GM19035 (cell line): ENCODE measurements around the gene SRMS.

ENCODE experiments used
- ATAC-seq: cut with Tn5 transposase; IDR thresholded peaks from one replicate; pipeline ENCODE4 v1.9.1; 2021; ENCODE audit not compliant: unreplicated experiment

The SRMS gene

DNA sequence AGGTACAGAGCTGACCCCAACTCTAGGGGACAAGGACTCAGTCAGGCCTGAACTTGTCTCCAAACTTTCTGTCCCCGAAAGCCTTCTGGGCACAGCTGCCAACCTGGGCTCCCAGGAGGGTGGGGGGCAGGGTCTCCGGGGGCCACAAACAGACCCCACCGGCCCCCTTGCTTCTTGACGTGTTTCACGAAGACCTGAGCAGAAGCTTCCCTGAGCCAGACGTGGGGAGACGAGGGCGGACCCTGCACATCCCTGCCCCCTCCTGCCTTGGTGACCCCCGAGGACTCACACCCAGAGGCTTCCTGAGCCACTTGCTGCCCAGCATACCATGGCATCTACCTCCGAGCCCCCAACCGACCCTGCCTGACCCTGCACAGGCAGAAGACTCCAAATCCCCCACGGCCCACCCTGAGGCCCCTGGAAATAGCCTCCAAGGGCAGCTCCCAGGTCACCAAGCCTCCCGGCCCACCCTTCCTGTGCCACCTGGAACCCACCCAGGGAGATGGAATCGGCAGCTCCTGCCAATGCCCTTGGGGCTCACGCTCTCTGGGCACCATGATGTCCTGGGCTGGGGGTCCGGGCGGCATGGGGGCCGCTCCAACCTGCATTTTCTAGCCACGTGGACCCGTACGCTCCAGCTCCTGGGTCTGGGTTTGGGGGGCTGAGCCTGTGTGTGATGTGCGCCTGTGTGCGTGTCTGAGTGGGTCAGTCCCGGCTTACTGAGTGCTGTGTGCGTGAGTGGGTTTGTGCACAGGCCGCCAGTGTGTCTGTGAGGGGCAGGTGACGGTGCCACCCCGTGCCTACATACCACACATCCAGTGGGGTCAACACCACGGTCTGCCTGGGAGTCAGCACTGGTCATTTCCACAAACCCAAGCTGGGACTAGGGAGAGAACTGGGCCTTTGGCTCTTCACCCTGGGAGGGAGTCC lies 7.8 kb downstream of the SRMS start:
- ATAC-seq, result no peak

DNA sequence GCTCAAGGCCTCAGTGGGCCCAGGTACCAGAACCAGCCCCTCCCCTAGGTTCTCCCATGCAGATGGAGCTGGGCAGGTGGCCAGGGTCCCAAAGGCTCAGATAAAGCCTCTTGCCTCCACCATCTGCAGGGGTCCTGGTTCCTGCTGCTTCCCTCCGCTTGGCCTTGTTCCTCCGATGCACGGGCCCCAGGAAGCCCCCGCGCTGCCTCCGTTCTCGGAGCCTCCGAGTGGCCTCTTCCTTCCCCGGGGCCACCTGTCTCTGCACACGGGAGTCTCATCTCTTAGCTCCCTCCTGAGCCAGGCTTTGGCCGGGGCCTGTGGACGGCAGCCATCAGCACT lies 8.5 kb downstream of the SRMS start:
- no peak for ATAC-seq

DNA sequence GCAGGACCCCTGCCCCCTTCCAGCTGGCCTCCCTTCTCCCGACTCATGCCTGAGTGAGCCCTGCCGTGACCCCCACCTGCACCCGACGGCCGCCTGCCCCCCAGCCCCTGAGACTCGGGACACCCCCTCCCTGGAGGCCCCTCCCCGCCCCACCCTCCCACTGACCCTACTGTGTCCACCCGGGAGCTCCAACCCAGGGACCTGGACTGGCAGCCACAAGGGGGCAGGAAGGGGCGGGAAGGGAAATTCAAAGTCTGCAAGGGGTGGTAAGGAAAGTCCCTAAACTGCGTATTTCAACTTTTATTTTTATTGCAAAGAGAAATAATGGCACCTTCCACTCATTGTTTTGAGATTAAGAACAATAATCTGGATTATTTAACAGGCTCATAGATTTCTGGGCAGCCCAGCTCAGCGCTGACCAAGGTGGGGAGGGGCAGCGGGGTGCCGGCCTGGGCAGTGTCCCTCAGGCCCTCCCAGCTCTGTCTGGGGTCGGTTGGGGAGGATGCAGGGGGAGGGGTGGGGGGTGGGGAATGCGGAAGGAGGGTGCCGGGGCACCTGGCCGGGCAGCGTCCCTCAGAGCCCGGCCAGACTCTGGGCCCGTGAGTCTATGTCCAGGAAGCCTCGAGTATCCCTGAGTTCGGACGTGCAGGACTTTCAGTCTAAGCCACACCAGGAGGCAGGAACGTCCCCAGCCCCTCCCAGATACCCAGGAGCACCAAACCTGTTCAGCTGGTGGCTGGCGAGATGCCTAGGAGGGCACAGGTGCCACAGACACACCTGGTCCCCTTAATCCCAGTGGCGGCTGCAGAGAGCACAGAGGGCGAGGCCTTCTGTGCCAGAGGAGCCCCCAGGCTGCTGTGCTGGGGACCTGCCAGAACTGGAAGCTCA lies 9.1 kb downstream of the SRMS start:
- ATAC-seq, result no peak

DNA sequence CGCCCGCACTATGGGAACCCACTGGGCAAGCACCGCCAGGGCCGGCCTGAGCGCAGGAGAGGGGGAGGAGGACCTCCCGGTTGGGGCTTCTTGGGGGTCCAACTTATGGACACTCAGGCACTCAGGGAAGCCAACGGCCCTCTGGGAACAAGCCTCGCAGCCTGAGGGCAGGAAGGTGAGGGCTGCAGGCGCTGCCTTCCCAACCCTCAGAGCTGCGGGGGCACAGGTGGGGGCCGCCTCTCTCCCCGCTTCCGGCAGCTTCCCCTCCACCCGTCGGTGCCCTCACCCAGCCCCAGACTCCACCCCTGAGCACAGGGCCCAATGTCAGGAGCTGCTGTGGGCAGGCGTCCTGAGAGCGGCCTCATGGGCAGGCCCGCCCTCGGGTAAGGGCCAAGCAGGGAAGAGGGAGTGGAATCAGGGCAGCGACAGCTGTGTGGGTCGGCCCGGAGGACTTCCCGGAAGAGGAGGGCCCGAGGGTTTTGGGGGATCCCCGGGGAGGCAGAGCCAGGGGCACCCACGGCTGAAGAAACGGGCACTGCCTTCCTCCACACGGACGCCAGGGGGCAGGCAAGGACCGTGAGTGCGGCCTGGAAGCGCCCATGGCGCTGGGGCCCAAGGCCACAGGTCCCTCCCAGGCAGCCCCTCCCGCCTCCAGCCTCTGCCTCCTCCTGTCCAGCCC lies 9.9 kb downstream of the SRMS start:
- ATAC-seq, result peak; percentile 83

DNA sequence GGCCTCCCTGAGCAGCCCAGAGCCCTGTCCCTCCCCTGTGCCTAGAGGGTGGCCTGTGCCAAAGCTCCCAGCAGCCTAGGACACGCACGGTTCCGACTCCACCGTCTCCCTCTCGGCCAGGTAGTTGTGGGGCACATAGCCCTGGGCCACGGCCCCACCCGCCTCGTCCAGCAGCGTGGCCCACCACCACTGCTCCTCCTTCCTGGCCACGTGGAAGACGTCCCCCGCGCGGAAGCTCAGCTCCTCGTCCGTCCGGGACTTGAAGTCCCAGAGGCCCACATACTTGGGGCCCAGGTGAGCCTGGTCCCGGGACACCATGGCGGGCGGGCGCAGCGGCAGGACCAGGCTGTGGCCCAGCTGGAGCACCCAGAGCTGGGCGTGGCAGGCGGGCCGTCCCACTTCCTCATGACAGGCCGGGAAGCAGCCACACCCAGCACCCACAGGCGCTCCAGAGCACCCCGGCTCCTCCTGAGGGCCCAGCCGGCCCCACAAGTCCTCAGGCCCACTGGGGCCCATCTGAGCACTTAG lies 10.5 kb downstream of the SRMS start, which contains the start of gene PTK6:
Gene PTK6, minus strand, starts transcription at position 380 of the 528 bp plus-strand sequence. Its CDS starts 62 bp downstream, at position 318.
- ATAC-seq, result no peak

DNA sequence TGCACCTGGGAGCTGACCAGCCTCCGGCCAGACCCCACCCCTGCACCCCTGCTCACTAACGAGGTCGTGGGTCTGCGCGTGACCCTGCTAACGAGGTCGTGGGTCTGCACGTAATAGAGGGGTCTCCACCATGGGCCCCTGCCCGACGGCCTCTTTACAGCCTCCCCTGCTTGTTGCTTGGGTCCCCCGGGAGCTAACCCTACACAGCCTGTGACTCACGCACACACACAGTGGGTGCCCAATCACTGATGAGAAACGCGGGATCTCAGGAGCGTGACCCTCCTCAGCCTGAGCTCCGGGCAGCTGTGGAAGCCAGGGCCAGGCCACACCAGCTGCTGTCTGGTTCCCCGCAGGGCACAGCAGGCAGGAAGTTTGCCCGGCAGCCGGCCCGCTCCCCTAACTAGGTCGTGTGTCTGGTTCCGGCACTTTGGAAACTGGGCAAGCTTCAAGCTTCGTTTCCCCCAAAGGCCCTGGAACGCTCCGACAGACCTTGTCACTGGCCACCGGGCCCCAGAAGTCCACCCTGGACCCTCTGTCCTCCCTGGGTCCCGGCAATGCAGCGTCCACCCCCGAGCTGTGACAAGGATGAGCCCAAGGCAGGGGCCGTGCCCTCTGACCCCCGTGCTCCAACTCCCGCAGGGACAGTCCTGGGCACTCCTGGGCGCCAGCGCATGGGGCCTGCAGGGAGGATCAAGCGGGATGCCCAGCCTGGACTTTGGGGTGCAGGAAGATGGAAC lies 11.1 kb downstream of the SRMS start:
- no peak for ATAC-seq

DNA sequence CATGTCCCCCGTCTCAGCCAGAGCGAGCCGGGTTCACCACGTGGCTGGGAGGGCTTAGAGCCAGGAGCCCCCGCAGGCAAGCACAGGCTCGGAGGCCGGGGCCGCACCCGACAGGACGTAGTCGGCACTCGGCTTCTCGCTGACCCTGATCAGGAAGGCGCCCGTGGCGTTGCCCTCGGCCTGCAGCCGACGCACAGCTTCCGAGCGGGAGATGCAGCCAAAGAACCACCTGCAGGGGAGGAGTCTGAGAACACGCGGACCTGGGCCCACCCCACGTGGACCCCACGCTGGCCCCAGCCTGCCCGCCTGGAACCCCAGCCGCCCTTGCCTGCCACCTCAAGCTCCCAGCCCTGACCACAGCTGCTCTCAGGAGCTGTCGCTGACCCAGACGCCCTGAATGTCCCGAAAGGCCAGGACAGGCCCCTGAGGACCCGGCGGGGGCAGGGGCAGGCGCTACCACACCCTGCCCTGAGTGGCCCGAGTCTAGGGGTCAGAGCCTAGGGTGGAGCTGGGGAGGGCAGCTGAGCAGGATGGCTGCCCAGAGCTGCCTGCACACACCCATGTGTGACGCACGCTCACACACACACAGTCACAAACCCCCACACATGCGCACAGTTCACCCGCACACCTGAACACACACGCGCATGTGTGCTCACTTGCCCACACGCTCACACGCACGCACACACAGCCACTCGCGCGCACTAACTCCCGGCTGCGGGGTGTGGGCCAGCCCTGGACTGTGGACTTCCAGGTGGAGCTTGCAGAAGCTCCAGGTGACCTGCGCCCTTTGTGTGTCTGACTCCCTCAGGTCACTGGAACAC lies 12.5 kb downstream of the SRMS start:
- no peak for ATAC-seq

DNA sequence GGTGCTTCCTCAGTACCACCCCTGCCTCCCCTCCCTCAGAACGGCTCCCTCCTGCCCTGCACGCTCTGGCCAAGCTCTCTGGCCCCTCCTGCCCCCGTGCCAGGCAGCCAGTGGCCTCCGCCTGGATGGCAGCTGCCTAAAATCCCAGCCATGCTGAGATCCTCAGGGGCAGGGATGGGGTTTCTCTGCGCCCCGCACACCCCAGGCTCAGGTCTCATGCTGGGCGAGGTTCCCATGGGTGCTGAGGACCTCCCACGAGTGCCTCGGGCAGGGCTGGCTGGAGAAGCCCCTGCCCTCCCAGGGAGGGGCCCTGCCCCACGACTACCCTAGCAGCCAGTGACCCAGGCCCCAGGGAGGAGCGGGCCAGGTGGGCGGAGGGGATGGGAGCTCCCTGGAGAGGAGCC lies 13.1 kb downstream of the SRMS start:
- ATAC-seq, result no peak

DNA sequence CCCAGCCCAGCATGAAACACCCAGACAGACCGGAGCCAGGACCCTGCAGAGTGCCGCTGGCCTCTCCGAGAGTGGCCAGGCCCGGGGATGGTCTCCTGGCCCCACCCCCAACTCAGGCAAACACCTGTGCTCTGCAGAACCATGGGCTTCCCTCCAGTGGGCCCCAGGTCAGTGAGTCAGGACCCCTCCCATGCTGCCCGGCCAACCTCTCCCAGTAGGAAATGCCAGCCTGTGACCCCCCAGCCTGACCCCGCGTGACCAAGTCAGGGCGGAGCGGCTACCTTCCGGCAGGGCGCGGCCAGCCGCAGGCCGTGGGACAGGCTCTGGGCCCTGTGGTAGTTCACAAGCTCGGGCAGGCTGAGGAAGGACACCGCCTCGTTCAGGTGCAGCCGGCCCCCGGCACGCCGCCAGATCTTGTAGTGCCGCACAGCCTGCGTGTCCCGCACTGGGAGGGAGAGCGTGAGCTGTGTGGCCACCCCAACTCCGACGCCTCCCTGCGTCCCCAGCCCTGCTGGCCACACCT lies 13.6 kb downstream of the SRMS start:
- no peak for ATAC-seq

DNA sequence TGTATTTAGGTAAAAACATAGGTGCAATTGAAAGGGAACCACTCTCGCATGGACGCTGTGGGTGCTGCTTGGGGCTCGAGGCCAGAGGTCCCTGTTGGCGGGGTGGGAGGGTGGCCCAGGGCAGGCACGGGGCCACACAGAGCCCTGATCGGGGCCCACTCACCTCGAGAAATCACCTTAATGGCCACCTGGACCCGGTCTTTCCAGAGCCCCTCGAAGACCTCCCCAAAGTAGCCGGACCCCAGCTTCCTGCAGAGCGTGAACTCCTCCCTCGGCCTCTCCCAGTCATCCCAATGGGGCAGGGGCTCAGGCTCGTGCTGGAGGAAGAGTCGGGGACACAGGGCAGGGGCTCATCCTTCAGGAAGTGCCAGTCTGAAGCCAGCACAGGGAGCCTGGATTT lies 14.2 kb downstream of the SRMS start:
- ATAC-seq, result no peak

DNA sequence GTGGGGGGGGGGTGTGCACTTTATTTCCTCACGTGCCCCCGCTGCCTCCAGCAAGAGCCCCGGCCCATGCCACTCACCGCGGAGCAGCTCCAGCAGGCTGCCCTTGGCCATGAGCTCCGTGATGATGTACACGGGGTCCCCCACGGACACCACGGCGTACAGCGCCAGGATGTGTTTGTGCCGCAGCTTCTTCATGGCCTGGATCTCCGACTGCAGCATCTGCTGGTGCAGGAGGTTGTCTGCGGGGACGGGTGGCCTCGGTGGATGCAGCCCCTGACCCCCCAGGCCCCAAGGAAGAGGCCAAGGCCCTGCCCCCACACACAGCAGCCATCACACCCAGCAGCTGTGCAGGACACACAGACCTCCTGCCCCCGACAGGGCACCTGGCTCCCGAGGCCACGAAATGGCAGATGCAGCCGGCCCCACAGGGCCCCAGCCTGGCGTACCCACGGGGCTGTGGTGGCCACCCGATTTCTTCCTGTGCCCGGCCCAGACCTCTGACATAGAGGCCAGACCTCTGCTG lies 15.0 kb downstream of the SRMS start:
- no peak for ATAC-seq

DNA sequence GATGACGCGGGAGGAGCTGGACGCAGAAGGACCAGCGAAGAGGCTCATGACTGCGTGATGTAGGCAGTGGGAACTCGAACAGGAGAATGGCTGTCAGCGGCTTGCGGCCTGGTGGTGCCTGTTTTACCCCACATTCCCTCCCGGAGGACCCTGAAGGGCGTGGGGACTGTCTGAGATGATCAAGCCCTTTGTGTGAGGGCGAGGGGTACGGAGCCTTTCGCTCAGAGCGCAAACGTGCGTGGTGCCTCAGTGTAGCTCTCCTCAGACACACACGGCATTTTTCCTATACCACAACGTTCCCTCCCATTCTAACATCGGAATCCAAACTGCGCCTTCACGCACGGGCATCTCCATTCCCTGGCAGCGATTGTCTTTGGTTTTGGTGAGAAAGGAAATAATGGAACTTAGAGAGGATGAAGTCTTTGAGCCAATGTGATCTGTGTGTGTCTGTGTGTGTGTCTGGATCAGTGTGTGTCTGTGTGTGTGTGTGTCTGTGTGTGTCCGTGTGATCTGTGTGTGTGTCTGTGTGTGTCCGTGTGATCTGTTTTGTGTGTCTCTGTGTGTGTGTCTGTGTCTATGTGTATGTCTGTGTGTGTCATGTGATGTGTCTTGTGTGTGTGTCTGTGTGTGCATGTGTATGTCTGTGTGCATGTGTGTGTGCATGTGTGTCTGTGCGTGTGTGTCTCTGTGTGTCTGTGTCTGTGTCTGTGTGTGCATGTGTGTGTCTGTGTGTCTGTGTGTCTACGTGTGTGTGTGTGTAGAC lies 15.7 kb downstream of the SRMS start:
- ATAC-seq, result no peak

DNA sequence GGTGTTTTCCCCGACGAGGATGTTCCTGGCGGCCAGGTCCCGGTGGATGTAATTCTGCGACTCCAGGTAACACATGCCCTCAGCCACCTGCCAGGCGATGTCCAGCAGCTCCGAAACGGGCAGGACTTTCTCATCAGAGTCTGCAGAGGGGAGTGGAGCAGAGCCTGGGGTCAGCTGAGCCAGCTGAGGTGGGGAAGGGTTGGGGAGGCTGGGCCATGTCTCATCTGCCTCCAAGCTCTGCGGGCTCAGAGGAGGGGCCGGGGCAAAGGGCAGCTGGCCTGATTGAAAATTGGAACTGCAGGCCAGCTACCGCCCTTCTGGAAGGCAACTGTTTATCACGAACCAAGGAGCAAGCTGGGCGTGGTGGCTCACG lies 16.8 kb downstream of the SRMS start:
- ATAC-seq, result no peak

DNA sequence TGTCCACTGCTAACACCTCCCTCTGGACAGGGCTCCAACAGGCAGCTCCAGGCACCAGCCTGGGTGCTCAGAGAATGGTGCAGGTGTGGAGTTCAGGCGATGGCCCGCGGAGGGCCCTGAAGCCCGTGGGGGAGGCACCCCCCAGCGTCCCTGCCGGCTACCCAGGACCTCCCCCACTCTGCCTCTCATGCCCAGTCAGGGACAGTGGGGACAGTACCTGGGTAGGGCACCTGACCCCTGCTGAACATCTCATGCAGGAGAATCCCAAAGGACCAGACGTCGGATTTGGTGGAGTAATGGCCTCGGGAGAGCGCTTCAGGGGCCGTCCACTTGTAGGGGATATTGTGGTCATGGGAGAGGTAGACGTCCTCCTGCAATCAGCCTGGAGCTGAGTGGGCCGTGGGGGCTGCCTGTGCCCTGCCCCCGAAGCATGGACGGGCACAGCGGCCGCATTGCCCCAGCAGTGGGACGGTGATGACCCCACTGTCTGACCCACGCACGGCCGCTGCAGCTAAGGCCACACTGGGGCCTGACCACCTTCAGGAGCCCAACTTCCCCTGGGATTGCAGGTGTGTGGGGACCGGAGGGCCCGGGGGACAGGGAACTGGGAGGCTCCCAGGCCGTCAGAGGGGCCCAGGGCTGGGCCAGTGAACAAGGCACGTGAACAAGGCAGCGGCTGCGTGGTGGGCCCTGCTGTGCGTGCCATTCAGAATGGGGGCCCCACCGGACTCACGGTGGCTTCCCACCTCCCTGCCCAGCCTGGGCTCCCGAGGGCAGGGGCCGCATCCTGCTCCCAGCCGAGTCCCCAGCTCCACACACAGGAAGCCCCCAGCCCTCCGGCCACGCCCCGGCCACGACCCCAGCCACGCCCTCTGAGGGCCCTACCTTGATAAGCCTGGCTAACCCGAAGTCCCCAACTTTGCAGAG lies 17.4 kb downstream of the SRMS start:
- no peak for ATAC-seq

DNA sequence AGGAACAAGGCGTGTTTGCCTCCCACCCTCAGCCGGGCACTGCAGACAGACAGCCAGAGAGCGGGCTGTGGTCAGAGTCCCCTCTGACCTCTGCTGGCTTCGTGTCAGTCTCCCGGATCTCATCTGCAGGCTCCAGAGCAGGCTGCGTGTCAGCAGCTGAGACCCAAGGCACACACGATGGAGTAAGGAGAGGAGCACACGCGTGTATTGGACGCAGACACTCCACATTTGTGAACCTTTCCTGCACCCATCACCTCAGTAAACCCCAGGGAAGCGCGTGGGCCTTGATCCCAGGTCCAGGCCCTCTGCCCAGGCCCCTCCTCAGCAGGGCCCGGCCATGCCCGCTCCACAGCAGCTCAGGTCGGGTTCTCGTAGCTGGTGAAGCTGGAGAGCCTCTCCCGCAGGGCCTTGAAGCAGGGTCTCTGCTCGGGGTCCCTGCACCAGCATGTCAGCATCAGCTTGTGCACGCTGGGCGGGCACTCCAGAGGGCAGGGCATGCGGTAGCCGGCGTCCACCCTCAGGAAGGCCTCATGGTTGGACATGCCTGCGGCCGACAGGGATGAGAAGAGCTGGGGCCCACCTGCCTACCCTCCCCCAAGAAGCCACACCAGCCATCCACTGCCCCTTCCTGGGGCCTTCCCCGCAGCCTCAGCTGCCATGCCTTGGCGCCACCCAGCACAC lies 18.2 kb downstream of the SRMS start:
- no peak for ATAC-seq

DNA sequence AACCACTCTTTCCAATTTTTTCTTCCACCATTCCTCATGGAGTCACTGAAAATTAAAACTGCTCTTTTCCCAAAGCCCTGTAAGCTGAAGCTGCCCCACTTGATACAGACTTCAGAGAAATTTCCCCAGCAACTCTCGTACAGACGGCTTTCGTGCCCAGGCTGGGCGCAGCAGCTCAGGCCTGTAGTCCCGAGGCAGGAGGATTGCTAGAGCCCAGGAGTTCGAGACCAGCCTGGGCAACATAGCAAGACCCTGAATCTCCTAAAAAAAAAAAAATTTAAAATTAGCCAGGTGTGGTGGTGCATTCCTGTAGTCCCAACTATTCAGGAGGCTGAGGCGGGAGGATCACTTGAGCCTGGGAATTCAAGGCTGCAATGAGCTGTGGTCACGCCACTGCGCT lies 20.4 kb downstream of the SRMS start:
- ATAC-seq, result no peak

DNA sequence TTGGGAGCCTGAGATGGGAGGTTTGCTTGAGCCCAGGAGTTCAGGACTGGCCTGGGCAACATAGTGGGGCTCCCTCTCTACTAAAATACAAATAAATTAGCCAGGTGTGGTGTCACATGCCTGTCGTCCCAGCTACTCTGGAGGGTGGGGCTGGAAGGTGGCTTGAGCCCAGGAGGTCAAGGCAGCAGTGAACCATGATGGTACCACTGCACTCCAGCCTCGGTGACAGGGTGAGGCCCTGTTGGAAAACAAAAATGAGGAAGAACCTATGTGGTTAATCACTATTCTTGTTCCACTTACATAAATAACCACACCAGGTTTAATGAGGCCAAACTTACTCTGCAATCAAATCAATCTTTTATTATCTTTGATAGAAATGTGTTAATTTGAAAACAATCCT lies 21.6 kb downstream of the SRMS start:
- no peak for ATAC-seq
